Activated CD4-positive, CD25-positive, alpha-beta regulatory T cell treated with anti-CD3 and anti-CD28 coated beads, Interleukin-2, amount 50 U/mL, for 16 hours (primary cell): Measurements from ENCODE around the gene BLOC1S4.
"Not testable (repeated sequence)": the region's sequence is repeated elsewhere in the genome, so short reads cannot be mapped to it uniquely, and the experiment has no call there.

Source experiments
- DNase-seq: peaks from one replicate; pipeline ENCODE4 v3.0.0-alpha.2; 2020; ENCODE audit warnings: low read depth, low spot score

BLOC1S4 gene

GRCh38 chr4:6740347-6740746 lies 24.4 kb downstream of the BLOC1S4 start:
- no peak for DNase-seq

GRCh38 chr4:6742507-6742906 lies 26.5 kb downstream of the BLOC1S4 start:
- no peak for DNase-seq

DNA sequence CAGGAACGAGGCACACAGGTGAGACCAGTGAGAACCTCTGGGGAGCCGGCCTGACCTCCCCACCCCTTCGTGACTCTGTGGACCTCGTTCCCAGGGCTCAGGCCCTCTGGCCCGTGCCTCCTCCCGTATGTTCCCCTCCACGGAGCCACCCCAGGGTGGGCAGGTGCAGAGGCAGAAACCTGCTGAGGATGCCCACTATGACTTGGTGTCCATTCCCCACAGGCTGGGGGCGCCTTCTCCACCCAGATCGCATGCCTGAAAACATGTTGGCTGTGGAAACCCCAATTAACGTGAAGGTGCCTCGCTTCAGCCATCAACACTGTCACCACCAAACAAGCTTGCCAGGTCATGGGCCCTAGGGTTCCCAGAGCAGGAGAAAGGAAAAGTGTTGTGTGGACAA lies 27.0 kb downstream of the BLOC1S4 start:
- DNase-seq: no peak

GRCh38 chr4:6746721-6747293 lies 30.8 kb downstream of the BLOC1S4 start:
- no peak for DNase-seq

- no peak for DNase-seq
Observed at GRCh38 chr4:6747294-6748051, 31.5 kb downstream of the BLOC1S4 start.

DNA sequence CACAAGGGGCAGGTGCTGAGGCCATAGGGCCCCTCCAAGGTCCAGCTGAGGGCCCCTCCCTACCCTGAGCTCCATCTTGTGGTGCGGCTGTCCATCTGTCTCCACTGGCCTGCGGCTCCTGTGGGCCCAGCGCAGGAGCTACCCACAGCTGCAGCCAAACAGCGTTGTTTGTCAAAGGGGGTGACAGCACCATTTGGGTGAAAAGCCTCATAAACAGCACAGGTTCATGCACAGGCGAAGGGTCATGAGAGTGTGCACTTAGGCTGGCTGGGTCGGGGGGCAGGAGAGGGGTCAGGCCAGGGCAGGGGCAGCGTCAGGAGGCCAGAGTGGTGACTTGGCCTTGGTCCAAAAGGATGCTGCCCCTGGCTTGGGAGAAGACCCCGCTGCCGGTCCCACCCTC lies 32.3 kb downstream of the BLOC1S4 start:
- no peak for DNase-seq

- DNase-seq: no peak
Observed at GRCh38 chr4:6749340-6750171, 33.6 kb downstream of the BLOC1S4 start.

GRCh38 chr4:6750286-6751221 lies 34.6 kb downstream of the BLOC1S4 start:
- DNase-seq: no peak

GRCh38 chr4:6751611-6752485 lies 35.9 kb downstream of the BLOC1S4 start:
- DNase-seq: no peak

DNA sequence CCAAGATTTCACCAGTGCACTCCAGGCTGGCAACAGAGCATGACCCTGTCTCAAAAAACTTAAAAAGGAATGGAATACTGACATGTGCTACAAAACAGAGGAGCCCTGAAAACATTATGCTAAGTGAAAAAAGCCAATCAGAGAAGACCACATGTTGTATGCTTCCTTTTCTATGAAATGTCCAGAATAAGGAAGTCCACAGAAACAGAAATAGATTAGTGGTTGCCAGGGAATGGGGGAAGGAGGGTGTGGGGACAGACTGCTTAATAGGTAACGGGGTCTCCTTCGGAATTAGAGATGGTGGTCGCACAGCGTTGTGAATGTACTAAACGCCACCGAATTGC lies 36.5 kb downstream of the BLOC1S4 start:
- no peak for DNase-seq

- DNase-seq: no peak
Observed at GRCh38 chr4:6753103-6753560, 37.2 kb downstream of the BLOC1S4 start.

DNA sequence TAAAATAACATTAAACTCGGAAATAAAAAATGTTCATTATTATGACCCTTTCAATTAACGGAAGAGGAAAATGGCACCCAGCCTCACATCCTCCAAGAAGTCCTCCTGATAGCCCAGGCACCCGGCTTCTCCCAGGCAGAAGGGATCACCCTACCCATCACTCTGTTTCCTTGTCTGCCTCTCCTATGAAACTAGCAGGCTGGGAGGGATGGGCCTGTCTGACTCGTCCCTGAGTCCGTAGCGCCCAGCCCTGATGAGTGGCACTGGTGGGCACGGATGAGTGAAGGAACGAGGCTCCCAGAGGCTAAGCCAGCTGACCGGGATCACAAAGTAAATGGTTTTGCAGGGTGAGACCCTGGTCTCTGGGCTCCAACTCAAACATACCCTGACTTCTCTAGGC lies 37.9 kb downstream of the BLOC1S4 start:
- no peak for DNase-seq

GRCh38 chr4:6754481-6755087 lies 38.6 kb downstream of the BLOC1S4 start:
- no peak for DNase-seq

GRCh38 chr4:6755088-6755753 lies 39.2 kb downstream of the BLOC1S4 start:
- DNase-seq: no peak

DNA sequence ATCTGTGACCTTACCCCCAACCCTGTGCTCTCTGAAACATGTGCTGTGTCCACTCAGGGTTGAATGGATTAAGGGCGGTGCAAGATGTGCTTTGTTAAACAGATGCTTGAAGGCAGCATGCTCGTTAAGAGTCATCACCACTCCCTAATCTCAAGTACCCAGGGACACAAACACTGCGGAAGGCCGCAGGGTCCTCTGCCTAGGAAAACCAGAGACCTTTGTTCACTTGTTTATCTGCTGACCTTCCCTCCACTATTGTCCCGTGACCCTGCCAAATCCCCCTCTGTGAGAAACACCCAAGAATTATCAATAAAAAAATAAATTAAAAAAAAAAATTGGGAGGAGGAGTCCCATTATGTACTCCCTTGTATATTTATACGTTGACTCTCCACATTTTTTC lies 40.4 kb downstream of the BLOC1S4 start:
- not testable (repeated sequence) for DNase-seq

DNA sequence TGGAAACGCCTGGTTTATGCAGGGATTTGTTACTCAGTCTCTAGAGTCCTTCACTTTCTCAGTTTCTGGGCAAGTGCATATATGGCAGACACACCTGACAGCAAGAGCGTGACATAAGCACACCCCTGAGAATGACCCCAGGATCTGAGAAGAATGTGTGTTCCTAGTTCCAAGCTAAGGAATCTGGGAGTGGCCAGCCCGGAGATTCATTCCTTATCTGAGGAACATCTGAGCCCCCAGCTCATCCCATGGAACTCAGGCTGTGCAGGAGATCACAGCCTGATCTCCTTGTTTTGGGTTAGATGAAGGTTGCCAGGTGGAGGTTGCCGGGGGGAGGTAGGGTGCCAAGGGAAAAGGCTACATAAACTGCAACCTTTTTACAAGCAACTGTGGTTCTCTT lies 42.8 kb downstream of the BLOC1S4 start:
- DNase-seq: no peak

DNA sequence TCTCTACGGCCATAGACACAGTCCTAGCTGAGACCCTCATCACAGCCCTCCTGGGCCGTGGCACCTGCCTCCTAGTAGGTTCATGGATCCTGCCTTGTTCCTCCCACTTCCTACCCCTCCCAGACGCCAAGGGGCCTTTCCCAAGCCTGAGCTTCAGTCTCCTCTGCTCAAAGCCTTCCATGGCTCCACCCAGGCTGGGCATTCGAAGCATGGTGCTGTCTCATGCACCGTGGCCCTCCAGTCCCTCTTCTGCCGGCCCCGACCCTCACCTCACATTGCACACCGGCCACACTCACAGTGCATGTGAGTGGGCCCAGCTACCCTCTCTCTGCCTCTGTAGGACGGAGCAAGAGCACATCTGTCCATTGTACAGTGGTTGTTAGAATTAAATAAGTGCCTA lies 44.9 kb downstream of the BLOC1S4 start:
- no peak for DNase-seq

GRCh38 chr4:6761649-6762615 lies 46.0 kb downstream of the BLOC1S4 start:
- DNase-seq: no peak
